NCI-H446 (cell line): ENCODE data around the gene KNDC1.
"Not testable (repeated sequence)": the region's sequence is repeated elsewhere in the genome, so short reads cannot be mapped to it uniquely, and the experiment has no call there.

Experiments
- DNase-seq, 2 experiments: peaks; one replicate each; lab custom pipeline; 2025; lab: John Stamatoyannopoulos, UW

Gene KNDC1

GRCh38 chr10:133159950-133160825 lies at the start of gene KNDC1:
Gene KNDC1, plus strand, starts transcription at chr10:133160219. Its CDS starts 249 bp downstream, at chr10:133160468.
- DNase-seq, result no peak

GRCh38 chr10:133110609-133111275 lies 49.3 kb upstream of the KNDC1 start:
- DNase-seq, result no peak

GRCh38 chr10:133111640-133112039 lies 48.4 kb upstream of the KNDC1 start:
- DNase-seq, result not testable (repeated sequence)

GRCh38 chr10:133113146-133113830 lies 46.7 kb upstream of the KNDC1 start:
- no peak for DNase-seq

- DNase-seq, result no peak
Observed at GRCh38 chr10:133113847-133114246, 46.2 kb upstream of the KNDC1 start.

- DNase-seq, result no peak
Observed at GRCh38 chr10:133114251-133114650, 45.8 kb upstream of the KNDC1 start.

- no peak for DNase-seq
Observed at GRCh38 chr10:133114726-133115452, 45.1 kb upstream of the KNDC1 start.

- no peak for DNase-seq
Observed at GRCh38 chr10:133115453-133115842, 44.6 kb upstream of the KNDC1 start.

- no peak for DNase-seq
Observed at GRCh38 chr10:133115976-133116375, 44.0 kb upstream of the KNDC1 start.

- DNase-seq, result no peak
Observed at GRCh38 chr10:133116455-133116854, 43.6 kb upstream of the KNDC1 start.

GRCh38 chr10:133117036-133117687 lies 42.9 kb upstream of the KNDC1 start:
- no peak for DNase-seq

GRCh38 chr10:133117688-133118071 lies 42.3 kb upstream of the KNDC1 start:
- no peak for DNase-seq

- DNase-seq, result no peak
Observed at GRCh38 chr10:133121479-133121878, 38.5 kb upstream of the KNDC1 start.

GRCh38 chr10:133122171-133122935 lies 37.7 kb upstream of the KNDC1 start:
- DNase-seq, result no peak

GRCh38 chr10:133123050-133123745 lies 36.8 kb upstream of the KNDC1 start:
- no peak for DNase-seq

GRCh38 chr10:133123746-133124356 lies 36.2 kb upstream of the KNDC1 start:
- DNase-seq, result no peak

GRCh38 chr10:133124357-133125211 lies 35.4 kb upstream of the KNDC1 start:
- DNase-seq, result no peak

- no peak for DNase-seq
Observed at GRCh38 chr10:133125901-133126300, 34.1 kb upstream of the KNDC1 start.
